Measurements from ENCODE around the gene STATH. TPM values are rescaled to one million over a fixed set of nuclear protein-coding genes. Genes with fewer than 3 reads are reported as not detected.

STATH gene
- total and polyA plus RNA-seq, 2 of the 8 experiments (the other 6 are each of a cell fraction or from before 2014, with no cell fraction given), result not detected

GRCh38 chr4:70041652-70042286, 46.0 kb downstream of the STATH start:
- Histone ChIP-seq H2BK120ac (replicated peaks; ENCODE audit: low read depth, low read length) (no peak overlapping the region), H3K23me2 (ENCODE audit: low read depth, low read length) (no peaks in the 10 kb centered on the region), H3K27ac (ENCODE audit: low read depth, low read length) (no peak overlapping the region), H3K79me1 (ENCODE audit: low read depth, low read length) (no peaks in the 10 kb centered on the region), H3K36me3 (ENCODE audit: control insufficient read depth in 2 of 4, insufficient read depth in 4 of 4, low read length in 3 of 4) (no peaks in the 10 kb centered on the region), H2AFZ (ENCODE audit: low read length) (no peak overlapping the region), H2AK5ac (ENCODE audit: low read depth, low read length) (no peak overlapping the region), H2BK15ac (ENCODE audit: low read length) (no peak overlapping the region), H2BK20ac (ENCODE audit: low read length) (no peak overlapping the region), H3K18ac (ENCODE audit: extremely low read depth, low read length) (no peak overlapping the region), H3K79me2 (ENCODE audit: control insufficient read depth in 1 of 2, insufficient read depth in 2 of 2, low read length in 2 of 2) (no peaks in the 10 kb centered on the region), H4K20me1 (replicated peaks in 1 of 2; ENCODE audit: control insufficient read depth in 1 of 2, insufficient read depth in 2 of 2, low read length in 2 of 2) (no peaks in the 10 kb centered on the region), H2BK12ac (ENCODE audit: low read depth, low read length) (no peak overlapping the region), H4K8ac (ENCODE audit: extremely low read depth, insufficient read depth, low read length) (no peak overlapping the region), H4K5ac (ENCODE audit: insufficient read length, low read depth, low read length) (no peak overlapping the region), H3K9ac (replicated peaks in 1 of 4; ENCODE audit: extremely low read depth in 1 of 4, low read depth in 3 of 4, low read length in 3 of 4) (no peak overlapping the region), H3K23ac (ENCODE audit: insufficient read length) (no peak overlapping the region), H2BK5ac (ENCODE audit: low read depth, low read length) (no peak overlapping the region), H3K4me1 (replicated peaks in 1 of 4; ENCODE audit: control insufficient read depth in 3 of 4, insufficient read depth in 4 of 4, low read length in 3 of 4) (no peaks in the 10 kb centered on the region), H3K9me3 (ENCODE audit: insufficient read depth in 2 of 2, low read depth in 1 of 2, low read length in 1 of 2) (peaks cover 0 to 7% of the 10 kb centered on the region in 2 experiments; a peak in 1 of 4 replicates), H3K4me2 (ENCODE audit: insufficient read depth in 1 of 2, low read depth in 2 of 2, low read length in 2 of 2) (no peak overlapping the region), H3K4me3 (ENCODE audit: extremely low read depth in 1 of 4, insufficient read depth in 2 of 4, low read depth in 3 of 4, low read length in 4 of 4) (no peak overlapping the region), H3K56ac (replicated peaks; ENCODE audit: insufficient read length, low read depth, low read length) (no peak overlapping the region), H3K14ac (ENCODE audit: insufficient read length) (no peak overlapping the region), H4K91ac (replicated peaks; ENCODE audit: insufficient read length, low read length) (no peak overlapping the region), H3K4ac (replicated peaks; ENCODE audit: insufficient read length, low read depth, low read length) (no peak overlapping the region), H3K27me3 (replicated peaks in 1 of 4; ENCODE audit: control insufficient read depth in 3 of 4, extremely low read depth in 1 of 4, insufficient read depth in 3 of 4, low read length in 3 of 4) (no peaks in the 10 kb centered on the region)
- ChIA-PET CTCF (ENCODE audit: partially characterized antibody) (no interaction called here), POLR2A (ENCODE audit: partially characterized antibody) (no interaction called here)
- DNase-seq (ENCODE audit: low read depth in 1 of 2, low spot score in 2 of 2) (no peak), FAIRE-seq (no peak)
- WGBS, 2 experiments (ENCODE audit: extremely low coverage in 1 of 2, insufficient coverage in 1 of 2, insufficient read length in 1 of 2, insufficient replicate concordance in 2 of 2, low coverage in 1 of 2, low lambda C conversion rate in 2 of 2, missing lambda C conversion rate in 1 of 2), result 94% methylated on average over 7 of the region's 7 CpGs; no CpG with 5 or more reads in 1 of the 2 experiments
- TF ChIP-seq RXRA (IDR thresholded peaks at IDR 0.05; ENCODE audit: insufficient read depth, low read depth, low read length) (no peak), SP2 (IDR thresholded peaks at IDR 0.05; ENCODE audit: low read length) (no peak)
